NB4 (cell line): ENCODE data around the gene LAMTOR1.

Experiments
- MYC ChIP-seq: IDR thresholded peaks from 2 replicates; pipeline ENCODE4 v1.6.1; 2011; ENCODE audit warnings: low read depth, low read length
- TF ChIP-seq, protein P1 (sequence below): IDR thresholded peaks from one replicate; pipeline ENCODE4 v1.5.1; 2012; ENCODE audit warnings: low read depth, low read length

DNA sequence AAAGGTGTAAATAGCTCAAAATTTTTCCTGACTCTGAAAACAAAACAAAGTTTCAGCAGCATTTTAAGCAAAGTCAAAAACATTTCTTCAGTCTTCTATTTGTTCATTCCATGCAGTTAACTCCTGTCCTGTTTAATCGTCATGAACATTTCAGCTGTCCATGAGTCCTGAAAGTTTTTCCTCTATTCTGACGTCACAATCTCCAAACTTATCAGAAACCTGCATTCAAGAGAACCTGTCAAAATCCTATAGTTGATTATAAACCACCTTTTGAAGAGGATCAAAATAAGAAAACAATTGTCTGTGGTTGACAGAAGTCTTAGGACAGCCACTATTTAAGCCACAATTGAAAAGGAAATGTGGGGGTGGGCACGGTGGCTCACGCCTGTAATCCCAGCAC is 47.8 kb upstream of the LAMTOR1 start:
- TF ChIP-seq, protein P1, sequence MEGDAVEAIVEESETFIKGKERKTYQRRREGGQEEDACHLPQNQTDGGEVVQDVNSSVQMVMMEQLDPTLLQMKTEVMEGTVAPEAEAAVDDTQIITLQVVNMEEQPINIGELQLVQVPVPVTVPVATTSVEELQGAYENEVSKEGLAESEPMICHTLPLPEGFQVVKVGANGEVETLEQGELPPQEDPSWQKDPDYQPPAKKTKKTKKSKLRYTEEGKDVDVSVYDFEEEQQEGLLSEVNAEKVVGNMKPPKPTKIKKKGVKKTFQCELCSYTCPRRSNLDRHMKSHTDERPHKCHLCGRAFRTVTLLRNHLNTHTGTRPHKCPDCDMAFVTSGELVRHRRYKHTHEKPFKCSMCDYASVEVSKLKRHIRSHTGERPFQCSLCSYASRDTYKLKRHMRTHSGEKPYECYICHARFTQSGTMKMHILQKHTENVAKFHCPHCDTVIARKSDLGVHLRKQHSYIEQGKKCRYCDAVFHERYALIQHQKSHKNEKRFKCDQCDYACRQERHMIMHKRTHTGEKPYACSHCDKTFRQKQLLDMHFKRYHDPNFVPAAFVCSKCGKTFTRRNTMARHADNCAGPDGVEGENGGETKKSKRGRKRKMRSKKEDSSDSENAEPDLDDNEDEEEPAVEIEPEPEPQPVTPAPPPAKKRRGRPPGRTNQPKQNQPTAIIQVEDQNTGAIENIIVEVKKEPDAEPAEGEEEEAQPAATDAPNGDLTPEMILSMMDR = no peak
- no peak for TF ChIP-seq MYC
